Stimulated activated naive CD4-positive, alpha-beta T cell treated with Interleukin-2 at 50 U/mL for 16 hours (primary cell): Measurements from ENCODE around the gene BBS1.
"Not testable (repeated sequence)": the region's sequence is repeated elsewhere in the genome, so short reads cannot be mapped to it uniquely, and the experiment has no call there.

Source experiments
- DNase-seq: peaks from one replicate; lab custom pipeline; 2025; lab: John Stamatoyannopoulos, UW

BBS1 gene

GRCh38 chr11:66579017-66579606, 68.7 kb downstream of the BBS1 start:
- DNase-seq: peak; percentile 74

GRCh38 chr11:66580803-66581202, 70.4 kb downstream of the BBS1 start:
- peak; percentile 1 for DNase-seq

GRCh38 chr11:66581261-66581660, 70.8 kb downstream of the BBS1 start:
- no peak for DNase-seq

GRCh38 chr11:66582565-66583147, 72.2 kb downstream of the BBS1 start:
- DNase-seq: not testable (repeated sequence)
